ENCODE data around the gene PIGT. TPM values are rescaled to one million over a fixed set of nuclear protein-coding genes. Genes with fewer than 3 reads are reported as not detected.

PIGT gene
- total RNA-seq, 1 experiment from 2014 or later: 139 TPM

- DNase-seq (ENCODE audit: low read depth): no peak
Observed at GRCh38 chr20:45427236-45428149, 11.6 kb downstream of the PIGT start.

DNA sequence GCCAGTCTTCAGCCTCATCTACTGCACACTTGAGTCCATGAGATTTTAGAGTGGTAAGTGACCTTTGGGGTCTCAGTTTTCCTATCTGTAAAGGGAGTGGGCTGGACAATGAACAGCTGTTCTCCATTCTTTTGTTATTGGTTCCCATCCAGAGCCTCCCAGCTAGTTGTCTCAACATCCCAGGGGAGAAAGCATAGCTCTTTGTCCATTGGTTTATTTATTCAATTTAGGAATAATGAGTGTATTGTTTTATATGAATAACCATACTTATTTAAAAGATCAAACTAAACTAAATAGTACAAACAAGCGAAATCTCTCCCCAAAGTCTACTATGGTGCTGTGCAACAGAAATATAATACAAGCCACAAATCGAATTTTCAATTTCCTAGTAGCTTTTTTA, 13.7 kb downstream of the PIGT start:
- DNase-seq (ENCODE audit: low read depth): no peak

- DNase-seq (ENCODE audit: low read depth): no peak
Observed at GRCh38 chr20:45432294-45432693, 16.4 kb downstream of the PIGT start.

- peak; percentile 31 for DNase-seq (ENCODE audit: low read depth)
Observed at GRCh38 chr20:45433316-45433715, 17.4 kb downstream of the PIGT start.

DNA sequence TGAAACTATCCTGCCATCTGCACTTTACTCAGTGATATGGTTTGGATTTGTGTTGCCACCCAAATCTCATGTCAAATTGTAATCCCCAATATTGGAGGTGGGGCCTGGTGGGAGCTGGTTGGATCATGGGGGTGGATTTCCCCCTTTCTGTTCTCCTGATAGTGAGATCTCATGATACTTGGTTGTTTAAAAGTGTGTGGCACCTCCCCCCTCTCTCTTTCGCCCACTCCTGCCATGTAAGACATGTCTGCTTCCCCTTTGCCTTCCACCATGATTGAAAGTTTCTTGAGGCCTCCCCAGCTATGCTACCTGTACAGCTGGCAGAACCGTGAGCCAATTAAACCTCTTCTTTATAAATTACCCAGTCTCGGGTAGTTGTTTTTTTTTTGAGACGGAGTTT, 18.0 kb downstream of the PIGT start:
- no peak for DNase-seq (ENCODE audit: low read depth)

DNA sequence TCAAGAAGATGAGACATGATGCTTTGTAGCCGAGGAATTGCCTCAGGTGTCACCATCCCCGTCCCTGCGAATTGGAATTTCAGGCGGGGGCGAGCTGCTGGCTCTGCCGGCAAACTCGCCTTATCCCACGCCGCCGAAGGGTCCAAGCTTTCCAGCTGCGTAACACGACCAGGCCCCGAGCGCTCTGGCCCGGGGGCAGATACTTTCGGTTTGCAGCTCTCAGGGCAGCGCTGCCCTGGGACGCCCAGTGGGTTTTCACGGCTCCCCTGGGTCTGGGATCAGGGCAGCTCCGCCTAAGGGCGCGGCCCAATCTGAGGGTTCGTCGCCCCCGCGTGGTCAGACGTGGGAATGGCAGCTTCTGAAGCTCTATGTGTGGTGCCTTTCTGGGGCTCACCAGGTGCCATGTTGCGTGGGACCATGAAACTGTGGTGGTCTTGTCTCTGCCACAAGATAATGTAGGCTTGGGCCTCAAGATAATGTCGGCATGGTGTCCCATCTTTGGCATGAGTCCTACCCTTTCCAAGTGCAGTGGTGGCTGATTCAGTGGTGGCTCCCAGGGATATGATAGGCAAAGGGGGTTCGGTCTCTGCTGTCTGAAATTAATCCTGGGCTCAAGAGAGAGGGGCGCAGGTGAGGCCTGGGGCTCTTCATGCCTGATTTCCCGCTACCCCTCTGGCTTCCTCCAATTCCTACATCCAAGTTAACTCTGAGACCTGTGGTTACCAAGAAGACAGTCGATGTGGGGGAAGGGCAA, 21.0 kb downstream of the PIGT start:
- peak; percentile 82 for DNase-seq (ENCODE audit: low read depth)

- DNase-seq (ENCODE audit: low read depth): no peak
Observed at GRCh38 chr20:45440424-45440823, 24.5 kb downstream of the PIGT start.

- DNase-seq (ENCODE audit: low read depth): no peak
Observed at GRCh38 chr20:45440891-45441685, 25.1 kb downstream of the PIGT start.

GRCh38 chr20:45441746-45442145, 25.8 kb downstream of the PIGT start:
- DNase-seq (ENCODE audit: low read depth): no peak

DNA sequence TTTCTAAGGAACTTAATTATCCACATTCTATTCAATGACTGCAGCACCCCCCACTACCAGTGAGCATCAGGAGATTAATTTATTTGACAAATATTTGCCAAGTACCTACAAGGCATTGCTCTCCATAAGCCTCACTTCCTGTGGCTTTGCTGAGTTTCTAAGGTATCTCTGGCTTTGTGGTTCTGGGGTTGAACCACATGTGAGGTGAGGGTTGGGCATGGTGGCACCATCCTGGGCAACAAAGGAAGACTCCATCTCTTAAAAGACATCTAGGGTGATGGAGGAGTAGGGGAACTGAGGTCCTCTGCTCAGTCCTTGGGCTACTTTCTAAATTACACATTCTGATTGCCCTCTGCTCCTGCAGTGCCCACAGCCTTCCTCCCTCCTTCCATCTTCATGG, 28.1 kb downstream of the PIGT start:
- no peak for DNase-seq (ENCODE audit: low read depth)

DNA sequence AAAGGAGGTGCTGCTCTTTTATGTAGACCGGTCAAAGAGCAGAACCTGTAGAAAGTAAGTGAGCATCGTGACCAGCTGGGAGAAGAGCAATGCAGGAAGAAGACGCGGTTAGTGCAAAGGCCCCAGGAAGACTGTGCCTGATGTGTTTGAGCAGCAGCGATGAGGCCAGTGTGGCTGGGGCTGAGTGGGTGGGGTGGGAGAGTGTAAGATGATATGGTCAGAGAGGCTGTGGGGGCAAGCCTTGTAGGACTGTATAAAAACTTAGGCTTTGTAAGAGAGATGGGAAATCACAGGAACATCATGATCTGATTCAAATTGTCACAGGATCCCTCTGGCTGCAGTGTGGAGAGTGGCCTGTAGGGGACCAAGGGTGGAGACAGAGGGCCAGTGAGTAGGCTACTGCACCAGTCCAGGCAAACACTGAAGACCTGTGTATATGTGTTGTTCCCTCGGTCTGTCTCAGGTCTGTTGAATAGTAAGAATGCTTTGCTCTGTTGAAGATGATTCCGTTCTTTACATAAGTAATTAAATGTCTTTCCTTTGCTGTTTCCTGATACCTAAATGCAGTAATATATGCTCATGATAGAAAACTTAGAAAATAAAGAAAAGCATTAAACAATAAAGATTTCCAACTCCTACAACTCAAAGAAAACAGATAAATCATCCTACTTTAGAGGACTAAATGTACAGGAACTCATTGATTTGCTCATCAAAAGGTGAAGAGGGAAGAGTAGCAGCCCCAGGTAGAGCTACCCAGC, 30.0 kb downstream of the PIGT start:
- DNase-seq (ENCODE audit: low read depth): peak; percentile 37

DNA sequence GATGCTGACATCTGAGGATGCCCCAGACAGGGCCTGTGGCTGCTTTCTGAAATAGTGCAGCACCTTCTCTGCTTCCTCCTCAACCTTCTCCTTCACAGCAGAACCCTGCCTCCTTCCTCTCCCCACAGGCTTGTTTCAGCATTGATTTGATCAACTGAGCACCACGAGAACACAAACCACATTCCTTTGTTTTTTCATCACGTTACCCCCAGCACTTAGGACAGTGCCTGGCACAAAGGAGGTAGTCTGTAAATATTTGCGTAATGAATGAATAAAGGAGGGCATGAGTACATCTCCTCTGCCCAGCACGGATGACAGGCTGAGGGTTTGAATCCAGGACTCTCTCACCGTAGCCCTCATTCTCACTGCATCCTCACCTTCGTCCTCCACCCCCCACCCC, 32.3 kb downstream of the PIGT start:
- no peak for DNase-seq (ENCODE audit: low read depth)

DNA sequence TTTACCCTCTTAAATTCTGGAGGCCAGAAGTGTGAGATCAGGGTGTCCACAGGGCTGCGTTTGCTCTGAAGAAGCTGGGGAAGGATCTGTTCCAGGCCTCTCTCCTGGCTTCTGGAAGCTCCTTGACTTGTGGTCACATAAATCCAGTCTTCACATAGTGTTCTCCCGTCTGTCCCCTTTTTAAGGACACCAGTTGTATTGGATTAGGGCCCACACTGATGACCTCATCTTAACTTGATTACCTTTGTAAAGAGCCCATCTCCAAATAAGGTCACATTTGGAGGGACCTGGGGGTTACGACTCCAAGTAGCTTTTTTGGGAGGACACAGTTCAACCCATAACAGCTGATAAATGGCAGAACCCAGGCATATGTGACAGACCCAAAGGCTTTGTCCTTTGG, 33.6 kb downstream of the PIGT start:
- DNase-seq (ENCODE audit: low read depth): no peak

- peak; percentile 48 for DNase-seq (ENCODE audit: low read depth)
Observed at GRCh38 chr20:45450097-45450818, 34.3 kb downstream of the PIGT start.

- no peak for DNase-seq (ENCODE audit: low read depth)
Observed at GRCh38 chr20:45452238-45452637, 36.3 kb downstream of the PIGT start.

DNA sequence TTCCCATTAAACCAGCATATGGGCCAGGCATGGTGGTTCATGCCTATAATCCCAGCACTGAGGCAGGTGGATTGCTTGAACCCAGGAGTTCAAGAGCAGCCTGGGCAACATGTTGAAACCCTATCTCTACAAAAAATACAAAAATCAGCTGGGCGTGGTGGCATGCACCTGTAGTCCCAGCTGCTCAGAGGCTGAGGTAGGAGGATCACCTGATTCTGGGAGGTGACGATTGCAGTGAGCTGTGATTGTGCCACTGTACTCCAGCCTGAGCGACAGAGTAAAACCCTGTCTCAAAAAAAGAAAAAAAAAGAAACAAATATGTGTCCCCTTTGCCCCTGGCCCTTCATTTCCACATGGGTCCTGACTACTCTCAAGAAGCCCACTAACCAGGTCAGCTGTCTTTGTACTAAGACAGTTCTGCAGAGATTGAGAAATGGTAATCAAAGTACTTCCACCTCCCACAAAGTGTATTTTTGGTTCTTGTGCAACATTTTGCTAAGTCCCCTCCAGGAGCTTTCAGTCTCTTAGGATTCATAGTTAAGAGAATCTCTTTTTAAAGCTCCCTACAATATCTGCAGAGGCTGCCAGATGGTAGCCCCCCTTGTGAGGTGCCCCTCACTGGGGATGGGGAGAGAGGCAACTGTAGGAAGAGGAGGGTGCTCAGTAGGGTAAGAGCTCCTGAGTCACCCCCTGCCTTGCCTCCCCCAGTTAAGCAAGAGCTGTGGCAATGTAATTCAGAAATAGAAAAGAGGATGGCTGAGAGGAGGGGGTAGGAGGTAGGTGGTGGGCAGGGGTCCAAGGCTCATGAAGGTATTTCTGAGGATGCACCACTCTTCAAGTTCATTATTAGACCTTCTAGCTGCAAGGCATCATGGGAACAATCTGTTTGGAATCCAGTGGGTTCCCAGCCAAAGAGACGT, 37.1 kb downstream of the PIGT start:
- DNase-seq (ENCODE audit: low read depth): no peak

- peak; percentile 11 for DNase-seq (ENCODE audit: low read depth)
Observed at GRCh38 chr20:45456632-45457031, 40.7 kb downstream of the PIGT start.

DNA sequence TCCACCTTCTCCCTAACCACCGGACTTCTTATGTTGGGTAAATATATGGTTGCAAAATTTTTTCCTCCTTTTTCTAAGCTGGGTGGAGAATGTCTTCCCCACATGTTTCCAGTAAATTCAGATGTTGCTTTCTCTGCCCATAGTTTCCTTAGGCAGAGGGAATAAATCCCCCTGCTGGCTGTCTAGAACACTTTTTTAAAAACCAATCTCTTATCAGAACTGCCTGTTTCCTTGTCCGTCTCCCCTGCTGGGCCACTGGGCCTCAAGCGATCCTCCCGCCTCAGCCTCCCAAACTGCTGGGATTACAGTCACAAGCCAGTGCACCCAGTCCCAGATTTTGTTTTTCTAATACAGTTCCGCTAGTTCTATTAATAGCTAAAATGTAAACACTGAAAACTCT, 43.7 kb downstream of the PIGT start:
- no peak for DNase-seq (ENCODE audit: low read depth)

DNA sequence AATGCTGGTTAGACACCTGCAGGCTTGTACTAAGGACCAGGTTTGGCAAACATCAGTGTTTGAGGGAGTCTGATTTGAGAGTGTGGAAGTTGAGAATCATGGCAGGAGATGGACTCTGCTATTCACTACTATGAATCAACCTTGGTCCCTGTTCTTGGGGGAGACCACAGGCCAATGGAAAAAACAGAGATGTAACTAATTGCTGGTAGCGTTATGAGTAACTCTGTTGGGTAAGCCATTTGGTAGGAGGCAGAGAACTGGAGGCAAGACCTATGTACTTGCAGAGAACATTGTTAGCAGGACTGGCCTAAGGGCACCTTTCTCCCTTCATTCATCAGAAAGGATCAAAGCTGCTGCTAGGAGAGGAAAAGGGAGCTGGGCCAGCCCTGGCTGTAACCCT, 45.3 kb downstream of the PIGT start:
- DNase-seq (ENCODE audit: low read depth): no peak
